B cell (primary cell): ENCODE results near the gene SLC27A5. TPM values are rescaled to one million over a fixed set of nuclear protein-coding genes. Genes with fewer than 3 reads are reported as not detected.

ENCODE experiments used
- ATAC-seq: fragments of 200-7000 bp; cut with Tn5 transposase; one replicate; pipeline ENCODE4 v1.10.0; 2021; ENCODE audit warnings: low read depth, mild to moderate bottlenecking, moderate number of reproducible peaks, moderate library complexity
- CTCF ChIA-PET: fragments of 350-600 bp; sonication (Branson Sonifier 250); formaldehyde crosslinking; loops from one replicate; lab custom pipeline; 2021; ENCODE audit warnings: antibody characterized with exemption, inconsistent platforms; lab: Charles Lee
- POLR2A ChIA-PET: fragments of 350-600 bp; sonication (Branson Sonifier 250); formaldehyde crosslinking; loops from one replicate; lab custom pipeline; 2021; ENCODE audit warnings: antibody characterized with exemption; lab: Charles Lee
- DNase-seq: peaks from one replicate; pipeline ENCODE4 v3.0.0; 2013
- H2AFZ ChIP-seq: 2 replicates; pipeline ENCODE4 v1.6.1; 2012; ENCODE audit warnings: mild to moderate bottlenecking, low read depth, low read length; ENCODE audit not compliant: insufficient read depth, poor library complexity, severe bottlenecking
- H3K27ac ChIP-seq, 2 donors: 1 replicate in 1 of 2; 2 replicates in 1 of 2; pipeline ENCODE4 v1.5.1; 2012 to 2013; ENCODE audit warnings: low read length in 2 of 2, mild to moderate bottlenecking in 2 of 2, moderate library complexity in 1 of 2
- H3K27me3 ChIP-seq, 4 experiments: fragments of 200-600 bp in 1 of 4; sonication (generic) in 1 of 4; replicated peaks in 1 of 4; 1 replicate in 2 of 4; 2 replicates in 2 of 4; pipeline versions ENCODE4 v1.6.1 to v1.7.0; 2013 to 2016; ENCODE audit warnings: low read length in 3 of 4, mild to moderate bottlenecking in 2 of 4, mixed read lengths in 1 of 4, moderate library complexity in 1 of 4; ENCODE audit not compliant: insufficient read depth in 4 of 4, control insufficient read depth in 3 of 4; ENCODE audit errors: control extremely low read depth in 1 of 4
- H3K36me3 ChIP-seq, 2 experiments: replicated peaks in 1 of 2; 1 replicate in 1 of 2; 2 replicates in 1 of 2; pipeline versions ENCODE4 v1.6.1 to v1.7.1; 2013; ENCODE audit warnings: low read length in 1 of 2; ENCODE audit not compliant: insufficient read depth in 2 of 2, control insufficient read depth in 1 of 2; ENCODE audit errors: control extremely low read depth in 1 of 2, extremely low read depth in 1 of 2
- H3K4me1 ChIP-seq, 2 donors: fragments of 200-600 bp in 1 of 2; sonication (generic) in 1 of 2; 1 replicate in 1 of 2; 2 replicates in 1 of 2; pipeline versions ENCODE4 v1.5.1 to v1.6.1; 2013 to 2017; ENCODE audit warnings: low read length in 2 of 2; ENCODE audit not compliant: control insufficient read depth in 2 of 2, insufficient read depth in 2 of 2
- H3K4me2 ChIP-seq: replicated peaks from 2 replicates; pipeline ENCODE3; 2012; ENCODE audit warnings: mild to moderate bottlenecking, low read depth, low read length; ENCODE audit not compliant: poor library complexity, severe bottlenecking
- H3K4me3 ChIP-seq, 5 experiments: fragments of 200-600 bp in 1 of 5; sonication (generic) in 1 of 5; 1 replicate in 3 of 5; 2 replicates in 2 of 5; pipeline versions ENCODE4 v1.5.1 to v1.7.0; 2011 to 2016; ENCODE audit warnings: low read length in 4 of 5, mild to moderate bottlenecking in 4 of 5, low read depth in 2 of 5, control low read depth in 1 of 5, moderate library complexity in 1 of 5; ENCODE audit not compliant: insufficient read depth in 1 of 5; ENCODE audit errors: control extremely low read depth in 1 of 5, extremely low read depth in 1 of 5
- H3K79me2 ChIP-seq: fragments of 200-600 bp; sonication (generic); one replicate; pipeline ENCODE4 v1.6.0; 2016; ENCODE audit warnings: low read length; ENCODE audit not compliant: control insufficient read depth, insufficient read depth
- H3K9ac ChIP-seq: fragments of 200-600 bp; sonication (generic); 2 replicates; pipeline ENCODE4 v1.6.1; 2017; ENCODE audit warnings: mild to moderate bottlenecking, low read length, moderate library complexity
- H3K9me3 ChIP-seq, 3 donors: one replicate each; pipeline versions ENCODE4 v1.6.1 to v1.7.1; 2013; ENCODE audit warnings: low read length in 2 of 3; ENCODE audit not compliant: control insufficient read depth in 2 of 3, insufficient read depth in 1 of 3; ENCODE audit errors: control extremely low read depth in 1 of 3
- H4K20me1 ChIP-seq: 2 replicates; pipeline ENCODE4 v1.6.0; 2012; ENCODE audit warnings: mild to moderate bottlenecking, low read length; ENCODE audit not compliant: insufficient read depth, control insufficient read depth, poor library complexity, severe bottlenecking
- H3K27ac Mint-ChIP-seq: one replicate; pipeline ENCODE4 v1.8.0; 2021; ENCODE audit warnings: mixed read lengths
- H3K27me3 Mint-ChIP-seq: one replicate; pipeline ENCODE4 v1.8.0; 2021; ENCODE audit warnings: mixed read lengths
- H3K4me1 Mint-ChIP-seq: one replicate; pipeline ENCODE4 v1.8.0; 2021; ENCODE audit warnings: mixed read lengths
- H3K4me3 Mint-ChIP-seq: one replicate; pipeline ENCODE4 v1.8.0; 2021; ENCODE audit warnings: mixed read lengths
- H3K9me3 Mint-ChIP-seq: one replicate; pipeline ENCODE4 v1.8.0; 2022; ENCODE audit warnings: mixed read lengths; ENCODE audit not compliant: insufficient read depth
- EZH2 ChIP-seq: IDR thresholded peaks from 2 replicates; pipeline ENCODE4 v1.6.1; 2012; ENCODE audit warnings: borderline replicate concordance, low read depth, mild to moderate bottlenecking, moderate library complexity, low read length; ENCODE audit not compliant: insufficient read depth, poor library complexity, severe bottlenecking
- WGBS: methylation state at CpG from one replicate; pipeline ENCODE4 v1.1.5; 2013; ENCODE audit warnings: missing lambda C conversion rate; ENCODE audit not compliant: insufficient coverage; 5-methylcytosine and 5-hydroxymethylcytosine counted together
- intact Hi-C: fragments of 100-400 bp; cut with micrococcal nuclease; formaldehyde crosslinking; loops from one replicate; pipeline ENCODE4 v1.10.0; 2022
- polyA plus RNA-seq: library from polyadenylated mRNA; depleted of rRNA; stranded (reverse); fragments of >200 nt; gene quantifications from 2 replicates; pipeline ENCODE4 v1.2.3, GENCODE V29; 2012
- total RNA-seq, 2 donors: library from RNA; stranded (reverse); fragments of 120-200 nt in 1 of 2; gene quantifications; 1 replicate in 1 of 2; 2 replicates in 1 of 2; pipeline versions ENCODE4 v1.2.3 to v1.2.4, GENCODE V29; 2013 to 2022
- TF ChIP-seq, protein P1 (sequence below): fragments of 200-600 bp; IDR thresholded peaks from one replicate; pipeline ENCODE4 v1.8.0; 2022; ENCODE audit warnings: antibody characterized with exemption, mild to moderate bottlenecking

Gene SLC27A5
- total and polyA plus RNA-seq, 2 donors (not counting 1 experiment from before 2014, with no cell fraction given), result 8.9 to 11.8 TPM

DNA sequence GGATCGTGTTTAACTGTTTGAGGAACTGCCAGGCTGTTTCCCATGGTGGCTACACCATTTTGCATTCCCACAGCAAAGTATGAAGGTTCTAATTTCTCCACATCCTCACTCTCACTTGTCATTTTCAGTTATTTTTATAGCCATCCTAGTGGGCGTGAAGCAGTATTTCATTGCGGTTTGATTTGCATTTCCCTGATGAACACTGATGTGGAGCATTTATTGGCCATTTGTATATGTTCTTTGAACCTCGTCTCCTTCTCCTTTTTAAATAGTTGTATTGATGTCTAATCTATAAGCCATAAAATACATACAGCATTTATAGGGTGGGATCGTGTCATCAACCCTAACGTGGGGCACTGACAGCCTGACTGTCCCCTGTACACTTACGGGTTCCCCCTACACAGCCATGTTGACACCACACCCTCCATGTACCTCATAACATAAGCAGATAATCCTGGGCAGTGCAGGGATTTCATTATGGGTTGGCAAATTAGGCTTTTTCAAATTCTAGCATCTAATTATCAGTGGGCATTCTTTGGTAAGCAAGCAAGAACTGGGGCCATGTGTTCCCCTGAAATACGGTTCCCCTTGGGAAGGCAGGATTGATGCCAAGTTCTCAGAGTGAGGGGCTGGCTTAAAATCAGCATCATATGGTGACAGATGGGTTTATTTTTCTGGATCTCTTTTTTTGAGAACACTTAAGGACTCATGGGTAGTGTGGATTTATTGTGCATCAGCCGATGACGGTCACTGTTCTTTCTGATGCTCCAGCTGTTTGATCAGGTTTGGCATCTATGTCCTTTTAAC is 19.4 kb upstream of the SLC27A5 start:
- H3K4me1 Mint-ChIP-seq, result peaks cover 21% of the 10 kb centered on the region
- 100% methylated on average over 1 of the region's 10 CpGs for WGBS
- no peaks in the 10 kb centered on the region for H3K27me3 Mint-ChIP-seq
- no peaks in the 10 kb centered on the region for H3K27me3 ChIP-seq
- peak overlapping the region in 1 of 2 donors; percentile 10 for H3K27ac ChIP-seq
- TF ChIP-seq, protein P1, sequence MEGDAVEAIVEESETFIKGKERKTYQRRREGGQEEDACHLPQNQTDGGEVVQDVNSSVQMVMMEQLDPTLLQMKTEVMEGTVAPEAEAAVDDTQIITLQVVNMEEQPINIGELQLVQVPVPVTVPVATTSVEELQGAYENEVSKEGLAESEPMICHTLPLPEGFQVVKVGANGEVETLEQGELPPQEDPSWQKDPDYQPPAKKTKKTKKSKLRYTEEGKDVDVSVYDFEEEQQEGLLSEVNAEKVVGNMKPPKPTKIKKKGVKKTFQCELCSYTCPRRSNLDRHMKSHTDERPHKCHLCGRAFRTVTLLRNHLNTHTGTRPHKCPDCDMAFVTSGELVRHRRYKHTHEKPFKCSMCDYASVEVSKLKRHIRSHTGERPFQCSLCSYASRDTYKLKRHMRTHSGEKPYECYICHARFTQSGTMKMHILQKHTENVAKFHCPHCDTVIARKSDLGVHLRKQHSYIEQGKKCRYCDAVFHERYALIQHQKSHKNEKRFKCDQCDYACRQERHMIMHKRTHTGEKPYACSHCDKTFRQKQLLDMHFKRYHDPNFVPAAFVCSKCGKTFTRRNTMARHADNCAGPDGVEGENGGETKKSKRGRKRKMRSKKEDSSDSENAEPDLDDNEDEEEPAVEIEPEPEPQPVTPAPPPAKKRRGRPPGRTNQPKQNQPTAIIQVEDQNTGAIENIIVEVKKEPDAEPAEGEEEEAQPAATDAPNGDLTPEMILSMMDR, result no peak
- no peak for TF ChIP-seq EZH2
- H3K4me1 ChIP-seq, result peaks cover 12 to 14% of the 10 kb centered on the region in 2 donors
- intact Hi-C loops, result no loop called here
- CTCF ChIA-PET, result no interaction called here
- H3K9ac ChIP-seq, result no peak overlapping the region
- POLR2A ChIA-PET, result no interaction called here
- no peaks in the 10 kb centered on the region for H3K79me2 ChIP-seq
- H3K36me3 ChIP-seq, result no peaks in the 10 kb centered on the region
- H3K4me3 Mint-ChIP-seq, result peak overlapping the region; percentile 38
- H3K4me2 ChIP-seq, result peak overlapping the region; percentile 52
- H3K4me3 ChIP-seq, result no peak overlapping the region
- no peak overlapping the region for H3K27ac Mint-ChIP-seq
- DNase-seq (peak; percentile 31), ATAC-seq (peak; percentile 17)
- H3K9me3 Mint-ChIP-seq, result no peaks in the 10 kb centered on the region
- peak overlapping the region; percentile 37 for H2AFZ ChIP-seq
- no peaks in the 10 kb centered on the region for H3K9me3 ChIP-seq
- no peaks in the 10 kb centered on the region for H4K20me1 ChIP-seq

DNA sequence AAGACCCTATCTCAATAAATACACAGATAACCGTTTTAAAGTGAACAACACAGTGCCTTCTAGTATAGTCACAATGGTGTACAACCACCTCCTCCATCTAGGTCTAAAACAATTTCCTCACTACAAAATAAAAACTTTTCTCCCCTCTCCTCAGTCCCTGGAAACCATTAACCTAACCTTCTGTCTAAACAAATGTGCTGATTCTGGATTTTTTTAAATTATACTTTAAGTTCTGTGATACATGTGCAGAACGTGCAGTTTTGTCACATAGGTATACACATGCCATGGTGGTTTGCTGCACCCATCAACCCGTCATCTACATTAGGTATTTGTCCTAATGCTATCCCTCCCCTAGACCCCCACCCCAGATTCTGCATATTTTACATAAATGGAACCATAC is 17.6 kb upstream of the SLC27A5 start:
- ChIA-PET POLR2A (interaction anchor here (0.6 kb wide), 2 partner anchors 31 to 503 kb away, joined by 3 to 5 read pairs; no protein-coding TSS in a partner anchor), CTCF (interaction anchor here (0.7 kb wide), 1 partner anchor 10 kb away, joined by 4 read pairs; the partner anchor contains the start of gene ZBTB45)
- intact Hi-C loops, result no loop called here
- Histone ChIP-seq H3K4me3 (no peak overlapping the region), H3K79me2 (no peaks in the 10 kb centered on the region), H3K27ac (no peak overlapping the region), H3K36me3 (no peaks in the 10 kb centered on the region), H3K27me3 (no peaks in the 10 kb centered on the region), H4K20me1 (no peaks in the 10 kb centered on the region), H3K9me3 (no peaks in the 10 kb centered on the region), H3K4me2 (no peak overlapping the region), H2AFZ (no peak overlapping the region), H3K4me1 (peaks cover 12 to 14% of the 10 kb centered on the region in 2 donors), H3K9ac (no peak overlapping the region)
- WGBS, result no CpG with 5 or more reads among the region's 3 CpGs
- Mint-ChIP-seq H3K27ac (no peak overlapping the region), H3K4me3 (no peak overlapping the region), H3K9me3 (no peaks in the 10 kb centered on the region), H3K4me1 (peaks cover 21% of the 10 kb centered on the region), H3K27me3 (no peaks in the 10 kb centered on the region)
- TF ChIP-seq, protein P1, result no peak
- TF ChIP-seq EZH2, result no peak
- ATAC-seq (no peak), DNase-seq (no peak)
